HL-60 (cell line): ENCODE data around the gene RGS2.

Source experiments
- GABPA ChIP-seq: IDR thresholded peaks from 2 replicates; pipeline ENCODE4 v1.6.1; 2012; ENCODE audit warnings: low read depth
- TF ChIP-seq, protein P1 (sequence below): IDR thresholded peaks from one replicate; pipeline ENCODE4 v1.5.1; 2011; ENCODE audit warnings: low read length, control low read depth, inconsistent platforms; ENCODE audit not compliant: insufficient read depth

- TF ChIP-seq, protein P1, sequence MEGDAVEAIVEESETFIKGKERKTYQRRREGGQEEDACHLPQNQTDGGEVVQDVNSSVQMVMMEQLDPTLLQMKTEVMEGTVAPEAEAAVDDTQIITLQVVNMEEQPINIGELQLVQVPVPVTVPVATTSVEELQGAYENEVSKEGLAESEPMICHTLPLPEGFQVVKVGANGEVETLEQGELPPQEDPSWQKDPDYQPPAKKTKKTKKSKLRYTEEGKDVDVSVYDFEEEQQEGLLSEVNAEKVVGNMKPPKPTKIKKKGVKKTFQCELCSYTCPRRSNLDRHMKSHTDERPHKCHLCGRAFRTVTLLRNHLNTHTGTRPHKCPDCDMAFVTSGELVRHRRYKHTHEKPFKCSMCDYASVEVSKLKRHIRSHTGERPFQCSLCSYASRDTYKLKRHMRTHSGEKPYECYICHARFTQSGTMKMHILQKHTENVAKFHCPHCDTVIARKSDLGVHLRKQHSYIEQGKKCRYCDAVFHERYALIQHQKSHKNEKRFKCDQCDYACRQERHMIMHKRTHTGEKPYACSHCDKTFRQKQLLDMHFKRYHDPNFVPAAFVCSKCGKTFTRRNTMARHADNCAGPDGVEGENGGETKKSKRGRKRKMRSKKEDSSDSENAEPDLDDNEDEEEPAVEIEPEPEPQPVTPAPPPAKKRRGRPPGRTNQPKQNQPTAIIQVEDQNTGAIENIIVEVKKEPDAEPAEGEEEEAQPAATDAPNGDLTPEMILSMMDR = no peak
- no peak for TF ChIP-seq GABPA
These were observed 11.7 kb upstream of the RGS2 start for GRCh38 chr1:192797143-192797542.
